ENCODE results near the gene PRPS2.

The PRPS2 gene

GRCh38 chrX:12817528-12817927 lies 26.3 kb downstream of the PRPS2 start:
- Histone ChIP-seq H3K36me3 (ENCODE audit: insufficient read depth, low read length) (peaks cover 24% of the 10 kb centered on the region; the same call in 1 of the 2 replicates), H2AFZ (ENCODE audit: low read length) (no peak overlapping the region), H3K27me3 (ENCODE audit: insufficient read depth, low read length, poor library complexity, severe bottlenecking) (no peaks in the 10 kb centered on the region), H4K20me1 (ENCODE audit: insufficient read depth, low read length, poor library complexity, severe bottlenecking) (no peaks in the 10 kb centered on the region), H3K9me2 (replicated peaks; ENCODE audit: low read depth, low read length) (no peaks in the 10 kb centered on the region), H3K4me1 (ENCODE audit: insufficient read depth, low read length, poor library complexity, severe bottlenecking) (no peaks in the 10 kb centered on the region), H3F3A (ENCODE audit: low read depth) (no peaks in the 10 kb centered on the region), H3K4me2 (ENCODE audit: low read depth, low read length, poor library complexity, severe bottlenecking) (no peak overlapping the region), H3K4me3 (ENCODE audit: low read length, poor library complexity, severe bottlenecking) (no peak overlapping the region), H3K79me2 (ENCODE audit: insufficient read depth, low read length) (no peaks in the 10 kb centered on the region), H3K9me3 (ENCODE audit: insufficient read depth, low read depth, low read length) (no peaks in the 10 kb centered on the region), H3K9ac (ENCODE audit: low read depth, low read length, poor library complexity, severe bottlenecking) (no peak overlapping the region)
- TF ChIP-seq EZH2phosphoT487 (IDR thresholded peaks at IDR 0.05; ENCODE audit: borderline replicate concordance) (no peak), CTCF (conservative IDR thresholded peaks at IDR 0.05; ENCODE audit: low read length) (no peak)

DNA sequence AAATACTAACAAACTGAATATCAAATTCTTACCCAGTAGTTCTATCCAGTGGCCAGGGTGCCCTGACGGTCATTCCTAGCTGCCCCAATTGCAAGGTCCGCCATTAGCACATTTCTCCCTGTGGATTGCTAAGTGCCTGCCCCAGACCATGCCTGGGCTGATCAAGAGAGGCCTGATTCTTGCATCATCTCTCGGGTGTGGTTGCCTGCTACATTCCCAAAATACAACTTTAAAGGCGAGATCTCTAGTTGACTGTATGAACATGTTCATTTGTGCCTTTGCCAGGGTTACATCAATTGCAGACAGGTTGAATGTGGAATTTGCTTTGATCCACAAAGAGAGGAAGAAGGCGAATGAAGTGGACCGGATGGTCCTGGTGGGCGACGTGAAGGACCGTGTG lies 28.0 kb downstream of the PRPS2 start:
- Histone ChIP-seq H3K9me2 (replicated peaks; ENCODE audit: low read depth, low read length) (no peaks in the 10 kb centered on the region), H3F3A (ENCODE audit: low read depth) (no peaks in the 10 kb centered on the region), H3K9me3 (ENCODE audit: insufficient read depth, low read depth, low read length) (no peaks in the 10 kb centered on the region), H3K79me2 (ENCODE audit: insufficient read depth, low read length) (no peaks in the 10 kb centered on the region), H3K4me3 (ENCODE audit: low read length, poor library complexity, severe bottlenecking) (no peak overlapping the region), H3K4me1 (ENCODE audit: insufficient read depth, low read length, poor library complexity, severe bottlenecking) (no peaks in the 10 kb centered on the region), H3K36me3 (ENCODE audit: insufficient read depth, low read length) (peaks cover 39% of the 10 kb centered on the region; the same call in 1 of the 2 replicates), H4K20me1 (ENCODE audit: insufficient read depth, low read length, poor library complexity, severe bottlenecking) (no peaks in the 10 kb centered on the region), H3K9ac (ENCODE audit: low read depth, low read length, poor library complexity, severe bottlenecking) (no peak overlapping the region), H3K27me3 (ENCODE audit: insufficient read depth, low read length, poor library complexity, severe bottlenecking) (no peaks in the 10 kb centered on the region), H2AFZ (ENCODE audit: low read length) (no peak overlapping the region), H3K4me2 (ENCODE audit: low read depth, low read length, poor library complexity, severe bottlenecking) (no peak overlapping the region)
- no peak for TF ChIP-seq EZH2phosphoT487 (IDR thresholded peaks at IDR 0.05; ENCODE audit: borderline replicate concordance)
- no peak for TF ChIP-seq CTCF (conservative IDR thresholded peaks at IDR 0.05; ENCODE audit: low read length)

- Histone ChIP-seq H2AFZ (ENCODE audit: low read length) (no peak overlapping the region), H3K9me3 (ENCODE audit: insufficient read depth, low read depth, low read length) (no peaks in the 10 kb centered on the region), H3K27me3 (ENCODE audit: insufficient read depth, low read length, poor library complexity, severe bottlenecking) (no peaks in the 10 kb centered on the region), H3K4me2 (ENCODE audit: low read depth, low read length, poor library complexity, severe bottlenecking) (no peak overlapping the region), H3K79me2 (ENCODE audit: insufficient read depth, low read length) (no peaks in the 10 kb centered on the region), H3K4me3 (ENCODE audit: low read length, poor library complexity, severe bottlenecking) (no peak overlapping the region), H4K20me1 (ENCODE audit: insufficient read depth, low read length, poor library complexity, severe bottlenecking) (no peaks in the 10 kb centered on the region), H3K9ac (ENCODE audit: low read depth, low read length, poor library complexity, severe bottlenecking) (no peak overlapping the region), H3K4me1 (ENCODE audit: insufficient read depth, low read length, poor library complexity, severe bottlenecking) (no peaks in the 10 kb centered on the region), H3K9me2 (replicated peaks; ENCODE audit: low read depth, low read length) (no peaks in the 10 kb centered on the region), H3F3A (ENCODE audit: low read depth) (no peaks in the 10 kb centered on the region), H3K36me3 (ENCODE audit: insufficient read depth, low read length) (peaks cover 38% of the 10 kb centered on the region; the same call in 1 of the 2 replicates)
- no peak for TF ChIP-seq EZH2phosphoT487 (IDR thresholded peaks at IDR 0.05; ENCODE audit: borderline replicate concordance)
- no peak for TF ChIP-seq CTCF (conservative IDR thresholded peaks at IDR 0.05; ENCODE audit: low read length)
Observed at GRCh38 chrX:12820737-12821136, 29.5 kb downstream of the PRPS2 start.

Data from Loucy (cell line).